Measurements from ENCODE around the gene PTMS. TPM values are rescaled to one million over a fixed set of nuclear protein-coding genes. Genes with fewer than 3 reads are reported as not detected.
A peak's percentile ranks its signal among the peaks of the same experiment; 100 is the strongest.

PTMS gene
- total and polyA plus RNA-seq, 2 of the 13 experiments (the other 11 are each of a cell fraction or from before 2014, with no cell fraction given), result 40.5 to 82.4 TPM

DNA sequence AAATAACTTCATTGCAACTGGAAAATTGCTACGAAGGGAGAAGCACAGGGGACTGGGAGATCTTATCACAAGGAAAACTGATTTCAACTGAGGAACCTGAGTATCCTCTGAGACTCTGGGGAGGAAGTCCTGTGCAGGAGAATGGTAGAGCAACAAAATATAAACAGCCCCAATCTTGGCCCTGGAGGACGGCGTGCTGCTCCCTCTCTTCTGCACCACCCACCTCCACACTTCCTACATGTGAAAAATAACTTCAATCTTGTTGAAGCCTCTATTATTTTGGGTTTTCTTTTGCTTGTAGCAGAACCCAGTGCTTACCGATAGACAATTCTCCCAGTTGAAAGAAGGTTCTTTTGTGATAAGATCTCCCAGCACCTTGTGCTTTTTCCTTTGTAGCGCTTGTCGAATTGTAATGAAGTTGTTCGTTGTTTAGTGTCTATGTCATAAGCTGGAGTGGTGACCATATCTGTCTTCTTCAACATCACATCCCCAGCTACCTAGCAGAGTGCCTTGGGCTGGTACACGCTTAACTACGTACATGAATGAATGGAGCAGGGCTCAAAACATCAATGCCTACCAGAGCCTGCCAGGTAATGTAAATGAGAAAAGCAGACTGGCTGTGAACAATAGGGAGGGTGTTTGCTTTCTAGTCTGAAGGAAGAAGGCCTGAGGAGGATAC, 20.4 kb downstream of the PTMS start:
- TF ChIP-seq ZBTB1 (CRISPR knock-in tag; IDR thresholded peaks at IDR 0.05; ENCODE audit: borderline replicate concordance), result no peak
- TF ChIP-seq POLR2AphosphoS2 (IDR thresholded peaks at IDR 0.05; ENCODE audit: low read depth, low read length), result no peak
- TF ChIP-seq RORA (CRISPR knock-in tag; IDR thresholded peaks at IDR 0.05), result no peak
- no peak for TF ChIP-seq TMF1 (CRISPR knock-in tag; IDR thresholded peaks at IDR 0.05; ENCODE audit: low read depth)
- no peak for TF ChIP-seq ZFP62 (CRISPR knock-in tag; IDR thresholded peaks at IDR 0.05)
- DNase-seq (ENCODE audit: low spot score) (no peak), ATAC-seq (no peak), FAIRE-seq (no peak)
- ChIA-PET POLR2A (no interaction called here), CTCF (ENCODE audit: low intra/inter-chr PET ratio, low total read pairs) (no interaction called here)
- BruUV-seq (replicated peaks), result no TSS peak
- 70% methylated on average over 9 of the region's 9 CpGs for WGBS (ENCODE audit: low lambda C conversion rate)
- no peaks in the 10 kb centered on the region for H4K20me1 ChIP-seq (ENCODE audit: insufficient read depth, low read length)
- no peak overlapping the region for H2AFZ ChIP-seq (ENCODE audit: low read length)
- H3K27me3 ChIP-seq (ENCODE audit: control insufficient read depth in 1 of 2, insufficient read depth in 2 of 2, low read length in 2 of 2), result peaks cover 2 to 16% of the 10 kb centered on the region in 2 experiments; a peak in 3 of 5 replicates
- no peaks in the 10 kb centered on the region for H3K36me3 ChIP-seq (replicated peaks in 1 of 2; ENCODE audit: control insufficient read depth in 1 of 2, insufficient read depth in 2 of 2, low read length in 2 of 2)
- H3K4me2 ChIP-seq (ENCODE audit: low read depth, low read length), result no peak overlapping the region
- intact Hi-C loops (cut with micrococcal nuclease; ENCODE audit: unreplicated experiment), result no loop called here
- no peak overlapping the region for H3K9ac ChIP-seq (ENCODE audit: insufficient read depth, low read depth, low read length)
- no peaks in the 10 kb centered on the region for H3K79me2 ChIP-seq (ENCODE audit: insufficient read depth, low read length)
- H3K9me3 ChIP-seq (ENCODE audit: low read length), result no peaks in the 10 kb centered on the region
- H3K4me3 ChIP-seq (replicated peaks in 1 of 3; ENCODE audit: insufficient read depth in 1 of 3, low read depth in 2 of 3, low read length in 3 of 3), result no peak overlapping the region
- H3K4me1 ChIP-seq (ENCODE audit: insufficient read depth, low read length), result peaks cover 38% of the 10 kb centered on the region
- in situ Hi-C loops (cut with HindIII; ENCODE audit: extremely low pct_ligation_motif_present, low pct_unique_long_range_greater_than_20kb), result no loop called here
- H3K27ac ChIP-seq (ENCODE audit: extremely low read length, insufficient read depth, low read length), result no peak overlapping the region

DNA sequence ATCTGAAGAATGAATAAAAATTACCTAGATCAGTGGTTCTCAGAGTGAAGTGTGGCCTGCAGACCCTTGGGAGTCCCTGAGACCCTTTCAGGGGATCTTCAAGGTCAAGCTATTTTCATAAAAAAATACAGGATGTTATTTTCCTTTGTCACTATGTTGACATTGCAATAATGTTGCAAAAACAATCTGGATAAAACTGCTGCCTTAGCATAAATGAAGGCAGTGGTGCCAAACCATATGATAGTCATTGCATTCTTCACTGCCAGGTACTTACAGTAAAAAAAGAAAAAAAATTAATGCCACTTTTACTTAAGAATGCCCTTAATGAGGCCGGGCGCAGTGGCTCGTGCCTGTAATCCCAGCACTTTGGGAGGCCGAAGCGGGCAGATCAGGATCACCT, 21.1 kb downstream of the PTMS start:
- intact Hi-C loops (cut with micrococcal nuclease; ENCODE audit: unreplicated experiment) (no loop called here), in situ Hi-C loops (cut with HindIII; ENCODE audit: extremely low pct_ligation_motif_present, low pct_unique_long_range_greater_than_20kb) (no loop called here)
- no peaks in the 10 kb centered on the region for H3K36me3 ChIP-seq (replicated peaks in 1 of 2; ENCODE audit: control insufficient read depth in 1 of 2, insufficient read depth in 2 of 2, low read length in 2 of 2)
- ChIA-PET POLR2A (no interaction called here), CTCF (ENCODE audit: low intra/inter-chr PET ratio, low total read pairs) (no interaction called here)
- H3K27me3 ChIP-seq (ENCODE audit: control insufficient read depth in 1 of 2, insufficient read depth in 2 of 2, low read length in 2 of 2), result peaks cover 0 to 12% of the 10 kb centered on the region in 2 experiments; a peak in 2 of 5 replicates
- H3K27ac ChIP-seq (ENCODE audit: extremely low read length, insufficient read depth, low read length), result no peak overlapping the region
- BruUV-seq (replicated peaks), result no TSS peak
- H2AFZ ChIP-seq (ENCODE audit: low read length), result no peak overlapping the region
- TF ChIP-seq MAFK (conservative IDR thresholded peaks at IDR 0.05 in 1 of 2, IDR thresholded peaks at IDR 0.05 in 1 of 2; ENCODE audit: low read length in 2 of 2) (peak; percentile 76 to 87), ARID3A (IDR thresholded peaks at IDR 0.05; ENCODE audit: low read depth, low read length) (no peak), MAFF (IDR thresholded peaks at IDR 0.05; ENCODE audit: low read depth, low read length) (peak; percentile 84)
- no peak overlapping the region for H3K4me3 ChIP-seq (replicated peaks in 1 of 3; ENCODE audit: insufficient read depth in 1 of 3, low read depth in 2 of 3, low read length in 3 of 3)
- ATAC-seq (no peak), FAIRE-seq (no peak), DNase-seq (ENCODE audit: low spot score) (no peak)
- H3K79me2 ChIP-seq (ENCODE audit: insufficient read depth, low read length), result no peaks in the 10 kb centered on the region
- no peaks in the 10 kb centered on the region for H3K9me3 ChIP-seq (ENCODE audit: low read length)
- H3K9ac ChIP-seq (ENCODE audit: insufficient read depth, low read depth, low read length), result no peak overlapping the region
- H4K20me1 ChIP-seq (ENCODE audit: insufficient read depth, low read length), result no peaks in the 10 kb centered on the region
- WGBS (ENCODE audit: low lambda C conversion rate), result 76% methylated on average over 5 of the region's 5 CpGs
- no peak overlapping the region for H3K4me2 ChIP-seq (ENCODE audit: low read depth, low read length)
- H3K4me1 ChIP-seq (ENCODE audit: insufficient read depth, low read length), result peaks cover 43% of the 10 kb centered on the region

All from HepG2 (cell line).